Neural progenitor cell (in vitro differentiated cells): ENCODE results near the gene LIPG.

Source experiments
- EZH2 ChIP-seq: fragments of 200-600 bp; sonication (generic); IDR thresholded peaks from 2 replicates; pipeline ENCODE4 v1.6.1; 2017; ENCODE audit warnings: antibody characterized with exemption, mild to moderate bottlenecking, moderate library complexity
- TF ChIP-seq, protein P1 (sequence below): fragments of 200-600 bp; sonication (generic); IDR thresholded peaks from 2 replicates; pipeline ENCODE4 v1.5.1; 2017; ENCODE audit warnings: antibody characterized with exemption, mild to moderate bottlenecking

DNA sequence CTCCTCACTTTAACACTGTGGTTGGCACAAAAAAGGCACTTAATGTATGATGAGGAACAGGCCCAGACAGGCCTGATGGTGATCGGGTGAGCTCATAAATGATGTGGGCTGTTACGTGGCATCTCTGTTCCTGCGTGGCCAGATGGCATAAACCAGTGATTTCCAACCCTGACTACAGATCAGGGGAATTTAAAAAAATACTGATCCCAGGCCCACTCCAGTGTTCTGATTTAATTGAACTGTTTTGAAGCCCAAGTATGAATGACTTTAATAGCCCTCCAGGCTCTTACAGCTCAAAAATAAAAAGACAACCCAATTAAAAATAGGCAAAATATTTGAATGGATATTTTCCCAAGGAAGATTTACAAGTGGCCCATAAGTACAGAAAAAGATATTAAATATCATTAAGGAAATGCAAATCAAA lies 48.2 kb downstream of the LIPG start:
- no peak for TF ChIP-seq EZH2
- TF ChIP-seq, protein P1, sequence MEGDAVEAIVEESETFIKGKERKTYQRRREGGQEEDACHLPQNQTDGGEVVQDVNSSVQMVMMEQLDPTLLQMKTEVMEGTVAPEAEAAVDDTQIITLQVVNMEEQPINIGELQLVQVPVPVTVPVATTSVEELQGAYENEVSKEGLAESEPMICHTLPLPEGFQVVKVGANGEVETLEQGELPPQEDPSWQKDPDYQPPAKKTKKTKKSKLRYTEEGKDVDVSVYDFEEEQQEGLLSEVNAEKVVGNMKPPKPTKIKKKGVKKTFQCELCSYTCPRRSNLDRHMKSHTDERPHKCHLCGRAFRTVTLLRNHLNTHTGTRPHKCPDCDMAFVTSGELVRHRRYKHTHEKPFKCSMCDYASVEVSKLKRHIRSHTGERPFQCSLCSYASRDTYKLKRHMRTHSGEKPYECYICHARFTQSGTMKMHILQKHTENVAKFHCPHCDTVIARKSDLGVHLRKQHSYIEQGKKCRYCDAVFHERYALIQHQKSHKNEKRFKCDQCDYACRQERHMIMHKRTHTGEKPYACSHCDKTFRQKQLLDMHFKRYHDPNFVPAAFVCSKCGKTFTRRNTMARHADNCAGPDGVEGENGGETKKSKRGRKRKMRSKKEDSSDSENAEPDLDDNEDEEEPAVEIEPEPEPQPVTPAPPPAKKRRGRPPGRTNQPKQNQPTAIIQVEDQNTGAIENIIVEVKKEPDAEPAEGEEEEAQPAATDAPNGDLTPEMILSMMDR, result no peak
